HG02759 (cell line): ENCODE data around the gene PROKR1.

ENCODE experiments used
- ATAC-seq: cut with Tn5 transposase; IDR thresholded peaks from one replicate; pipeline ENCODE4 v1.9.1; 2021; ENCODE audit warnings: mild to moderate bottlenecking, moderate library complexity; ENCODE audit not compliant: unreplicated experiment

The PROKR1 gene

GRCh38 chr2:68695971-68696370 lies 52.6 kb downstream of the PROKR1 start:
- ATAC-seq = no peak

DNA sequence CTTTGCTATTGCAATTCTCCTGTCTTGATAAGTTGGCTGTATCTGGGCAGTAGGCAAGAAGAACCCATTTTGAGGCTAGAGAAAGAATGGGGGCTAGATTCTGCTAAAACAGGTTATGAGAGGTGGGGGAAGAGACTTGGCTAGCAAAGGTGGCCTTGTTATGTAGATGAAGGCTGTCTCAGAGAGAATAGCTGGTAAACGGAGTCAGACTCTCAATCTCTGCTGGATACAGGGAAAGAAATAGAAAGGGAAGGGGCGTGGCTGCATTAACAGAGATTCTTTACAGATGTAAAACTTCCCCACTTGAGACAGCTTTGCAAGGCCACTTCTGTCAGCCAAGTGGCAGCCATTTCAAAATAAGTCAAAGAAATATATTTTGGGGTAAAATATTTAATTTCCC lies 53.2 kb downstream of the PROKR1 start:
- ATAC-seq = no peak

DNA sequence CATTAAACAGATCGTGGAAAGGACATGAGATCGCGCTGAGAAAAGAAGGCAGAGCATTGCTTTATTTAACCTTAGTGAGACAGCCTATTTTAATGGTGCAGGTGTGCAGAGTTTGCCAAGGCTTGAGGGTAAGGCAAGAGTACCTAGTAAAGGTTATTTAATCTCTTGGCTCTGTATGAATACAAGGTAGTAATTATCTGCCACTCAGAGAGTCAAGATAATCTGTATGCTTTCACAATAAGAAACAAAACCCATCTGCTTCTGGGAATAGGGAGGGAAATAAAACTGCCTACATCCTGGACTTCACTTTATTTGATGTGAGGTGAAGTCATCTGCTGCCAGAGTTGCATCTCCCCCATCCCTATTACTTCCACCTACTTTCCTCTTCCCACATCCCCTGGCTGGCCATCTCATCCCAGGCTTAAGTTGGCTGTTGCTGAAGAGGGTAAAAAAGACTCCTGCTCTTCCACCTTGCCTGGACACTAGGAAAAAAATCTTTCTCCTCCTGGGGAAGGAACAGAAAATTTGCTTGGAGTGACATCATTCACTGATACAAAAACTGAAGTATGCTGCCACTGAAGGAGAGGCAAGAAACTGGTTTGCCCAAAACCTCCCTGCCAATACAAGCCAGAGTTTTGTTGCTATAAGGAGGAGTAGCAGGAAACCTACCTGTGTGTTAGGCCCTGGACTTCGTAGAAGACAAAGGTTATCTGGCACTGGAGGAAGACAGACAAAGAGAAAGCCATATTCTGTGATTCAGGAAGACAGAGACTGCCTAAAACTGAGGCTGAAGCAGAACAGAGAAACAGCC lies 55.4 kb downstream of the PROKR1 start:
- ATAC-seq = no peak

DNA sequence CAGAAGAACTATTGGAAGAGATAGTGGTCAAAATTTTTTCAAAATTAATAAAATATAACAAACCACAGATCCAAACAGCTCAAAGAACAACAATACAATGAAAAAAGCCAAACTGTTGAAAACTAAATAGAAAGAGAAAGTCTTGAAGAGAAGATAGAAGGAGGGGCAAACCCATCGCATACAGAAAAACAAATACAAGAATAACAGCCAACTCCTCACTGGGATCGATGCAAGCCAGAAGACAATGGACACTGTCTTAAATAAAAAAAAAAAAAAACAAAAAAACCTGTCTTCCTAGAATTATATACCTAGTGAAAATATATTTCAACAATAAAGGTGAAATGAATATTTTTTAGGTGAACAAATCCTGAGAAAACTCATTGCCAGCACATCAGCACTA lies 57.2 kb downstream of the PROKR1 start:
- ATAC-seq = no peak

- ATAC-seq = no peak
Observed at GRCh38 chr2:68706637-68707036, 63.3 kb downstream of the PROKR1 start.
